ENCODE measurements around the gene POLDIP2.

POLDIP2 gene
- total RNA-seq: 49.4 to 119 reads per million in 2 experiments

DNA sequence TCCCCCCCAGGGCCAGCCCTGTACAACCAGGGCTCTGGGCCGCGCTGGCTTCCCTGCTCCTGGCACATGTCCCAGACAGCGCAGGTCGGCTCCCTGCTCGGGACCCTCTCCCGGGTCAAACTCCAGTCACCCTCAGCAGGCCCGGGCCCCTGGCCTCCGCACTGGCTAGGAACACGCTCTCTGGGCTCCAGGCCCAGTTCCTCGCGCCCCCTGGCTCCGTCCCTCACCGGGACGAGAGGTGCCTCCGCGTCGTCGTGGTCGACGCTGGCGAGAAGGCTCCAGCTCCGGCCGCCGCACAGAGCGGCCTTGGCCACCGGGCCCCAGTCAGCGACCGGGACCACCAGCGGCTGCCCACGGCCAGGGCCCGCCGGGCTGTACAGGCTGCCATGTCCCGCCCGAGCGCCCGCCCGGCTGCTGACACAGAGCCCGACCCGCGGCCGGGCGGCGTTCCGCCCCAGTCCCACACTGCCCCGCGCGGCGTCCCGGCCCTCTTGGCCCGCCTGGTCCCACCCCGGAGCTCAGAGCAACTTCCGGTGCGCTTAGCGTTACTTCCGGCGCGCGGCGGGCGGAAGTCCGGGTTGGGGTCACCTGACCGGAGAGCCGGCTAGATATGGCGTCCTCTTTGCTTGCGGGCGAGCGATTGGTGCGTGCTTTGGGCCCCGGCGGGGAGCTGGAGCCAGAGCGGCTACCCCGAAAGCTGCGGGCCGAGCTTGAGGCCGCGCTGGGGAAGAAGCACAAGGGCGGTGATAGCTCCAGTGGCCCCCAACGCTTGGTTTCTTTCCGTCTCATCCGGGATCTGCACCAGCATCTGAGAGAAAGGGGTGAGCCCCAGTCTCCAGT lies at the start of gene POLDIP2:
Gene POLDIP2 (minus strand): TSS at position 467 of the 840 bp plus-strand sequence. CDS start 79 bp downstream, at position 388.
- peak; percentile 92 for DNase-seq (ENCODE audit: low read depth)

GRCh38 chr17:28406473-28406814 lies 49.1 kb upstream of the POLDIP2 start:
- no peak for DNase-seq (ENCODE audit: low read depth)

DNA sequence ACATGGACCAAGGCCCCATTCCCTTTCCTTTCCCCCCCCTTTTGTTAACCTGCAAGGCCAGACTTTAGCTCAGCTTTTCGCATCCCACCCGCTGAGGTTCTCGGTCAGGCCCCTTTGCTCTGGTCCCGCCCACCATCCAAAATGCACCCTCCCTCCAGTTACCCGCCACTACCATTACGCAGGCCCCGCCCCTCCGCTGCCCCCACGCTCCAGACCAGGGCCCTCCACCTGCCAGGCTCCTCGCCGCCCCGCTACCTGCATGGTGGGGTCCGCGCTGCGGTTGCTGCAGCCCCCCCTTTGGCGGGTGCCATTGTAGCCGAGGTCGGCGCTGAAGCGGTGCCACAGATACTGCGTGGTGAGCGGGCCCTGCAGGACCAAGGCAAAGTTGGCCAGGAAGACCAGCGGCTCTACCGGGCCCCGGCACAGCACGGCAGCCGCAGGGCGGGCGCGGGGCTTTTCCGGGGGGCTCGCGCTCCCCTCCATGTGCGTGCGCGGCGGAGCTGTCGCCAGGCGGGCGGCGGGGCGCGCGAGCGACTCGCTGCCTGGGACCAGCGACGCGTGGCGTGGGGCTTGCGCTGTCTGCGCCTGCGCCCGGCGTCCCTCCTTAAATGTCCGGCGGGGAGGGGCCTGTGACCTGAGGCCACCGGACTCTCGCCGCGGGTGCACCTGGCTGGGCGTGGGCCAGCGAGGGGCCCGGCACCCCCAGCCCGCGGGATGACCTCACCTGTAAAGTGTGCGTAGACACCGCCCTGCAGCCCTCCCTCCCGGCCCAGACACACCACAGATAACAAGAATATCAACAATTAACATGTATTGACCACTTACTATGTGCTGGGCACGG lies 48.5 kb upstream of the POLDIP2 start, which contains the start of gene SLC46A1:
Gene SLC46A1 (minus strand): TSS at position 581 of the 841 bp plus-strand sequence. CDS start 98 bp downstream, at position 483.
- no peak for DNase-seq (ENCODE audit: low read depth)

- DNase-seq (ENCODE audit: low read depth): no peak
Measured at GRCh38 chr17:28404812-28405570, 47.7 kb upstream of the POLDIP2 start.

- no peak for DNase-seq (ENCODE audit: low read depth)
Measured at GRCh38 chr17:28404461-28404811, 47.1 kb upstream of the POLDIP2 start.

DNA sequence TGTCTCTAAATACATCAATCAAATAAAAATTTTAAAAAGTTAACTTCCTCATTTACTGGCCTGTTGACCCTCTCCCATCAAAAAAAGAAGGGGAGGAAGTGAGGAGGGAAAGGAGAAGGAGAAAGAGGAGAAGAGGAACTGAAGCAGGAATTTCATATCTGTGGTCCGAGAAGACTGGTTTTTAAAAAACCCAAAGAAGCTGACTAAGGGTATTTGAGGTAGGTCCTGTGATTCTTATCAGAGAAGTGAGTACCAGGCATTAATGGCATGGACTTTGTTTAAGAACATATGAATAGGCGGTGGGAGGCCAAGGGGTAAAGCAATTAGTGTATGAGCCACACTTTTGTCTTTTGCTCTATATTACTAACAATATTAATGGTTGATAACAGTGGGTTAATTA lies 46.7 kb upstream of the POLDIP2 start:
- no peak for DNase-seq (ENCODE audit: low read depth)

GRCh38 chr17:28402844-28403243 lies 45.5 kb upstream of the POLDIP2 start:
- DNase-seq (ENCODE audit: low read depth): no peak

- DNase-seq (ENCODE audit: low read depth): no peak
Measured at GRCh38 chr17:28402224-28402630, 44.9 kb upstream of the POLDIP2 start.

GRCh38 chr17:28399808-28400207 lies 42.5 kb upstream of the POLDIP2 start:
- no peak for DNase-seq (ENCODE audit: low read depth)

GRCh38 chr17:28398280-28398981 lies 41.1 kb upstream of the POLDIP2 start:
- DNase-seq (ENCODE audit: low read depth): no peak

- no peak for DNase-seq (ENCODE audit: low read depth)
Measured at GRCh38 chr17:28397687-28398279, 40.5 kb upstream of the POLDIP2 start.

DNA sequence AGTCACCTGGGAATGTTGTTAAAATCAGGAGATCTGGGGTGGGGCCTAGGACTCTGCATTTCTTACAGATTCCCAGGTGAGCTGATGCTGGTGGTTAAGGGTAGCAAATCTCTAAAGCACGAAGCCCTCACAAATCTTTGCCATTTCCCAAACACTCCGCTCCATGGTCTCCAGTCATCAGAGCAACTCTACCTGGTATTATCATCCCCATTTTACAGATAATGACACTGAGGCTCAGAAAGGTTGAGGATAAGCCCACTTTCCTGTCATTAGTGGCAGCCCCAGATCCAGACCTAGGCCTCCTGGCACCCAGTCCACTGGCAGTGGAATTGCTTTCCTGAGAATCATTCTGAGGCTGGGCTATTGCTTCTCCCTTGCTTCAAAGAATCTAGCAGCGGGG lies 39.9 kb upstream of the POLDIP2 start:
- no peak for DNase-seq (ENCODE audit: low read depth)

GRCh38 chr17:28396635-28397239 lies 39.4 kb upstream of the POLDIP2 start:
- DNase-seq (ENCODE audit: low read depth): no peak

DNA sequence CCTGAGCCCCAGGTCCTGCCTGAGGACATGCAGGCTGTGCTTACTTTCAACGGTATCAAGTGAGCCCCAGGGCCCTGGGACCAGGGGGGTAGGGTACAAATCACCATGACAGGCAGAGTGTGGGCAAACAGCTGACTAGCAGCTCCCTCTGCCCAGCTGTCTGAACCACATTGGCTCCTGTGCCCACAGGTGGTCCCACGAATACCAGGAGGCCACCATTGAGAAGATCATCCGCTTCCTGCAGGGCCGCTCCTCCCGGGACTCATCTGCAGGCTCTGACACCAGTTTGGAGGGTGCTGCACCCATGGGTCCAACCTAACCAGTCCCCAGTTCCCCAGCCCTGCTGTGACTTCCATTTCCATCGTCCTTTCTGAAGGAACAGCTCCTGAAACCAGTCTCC lies 38.6 kb upstream of the POLDIP2 start:
- DNase-seq (ENCODE audit: low read depth): no peak

DNA sequence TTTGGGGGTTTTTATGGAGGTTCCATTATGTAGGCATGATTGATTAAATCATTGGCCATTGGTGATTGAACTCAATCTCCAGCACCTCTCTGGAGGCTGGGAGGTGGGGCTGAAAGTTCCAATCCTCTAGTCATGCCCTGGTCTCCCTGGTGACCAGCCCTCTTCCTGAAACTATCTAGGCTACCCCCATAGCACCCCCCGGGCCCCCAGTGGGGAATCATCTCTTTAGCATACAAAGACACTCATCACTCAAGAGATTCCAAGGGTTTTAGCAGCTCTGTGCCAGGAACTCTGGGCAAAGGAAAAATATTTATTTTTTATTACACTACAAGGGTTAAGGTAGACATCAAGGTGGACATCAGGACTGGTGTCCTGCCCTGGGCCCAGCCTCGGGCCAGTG lies 38.1 kb upstream of the POLDIP2 start:
- DNase-seq (ENCODE audit: low read depth): no peak

GRCh38 chr17:28394337-28395116 lies 37.2 kb upstream of the POLDIP2 start:
- DNase-seq (ENCODE audit: low read depth): no peak

GRCh38 chr17:28392491-28392890 lies 35.2 kb upstream of the POLDIP2 start:
- no peak for DNase-seq (ENCODE audit: low read depth)

DNA sequence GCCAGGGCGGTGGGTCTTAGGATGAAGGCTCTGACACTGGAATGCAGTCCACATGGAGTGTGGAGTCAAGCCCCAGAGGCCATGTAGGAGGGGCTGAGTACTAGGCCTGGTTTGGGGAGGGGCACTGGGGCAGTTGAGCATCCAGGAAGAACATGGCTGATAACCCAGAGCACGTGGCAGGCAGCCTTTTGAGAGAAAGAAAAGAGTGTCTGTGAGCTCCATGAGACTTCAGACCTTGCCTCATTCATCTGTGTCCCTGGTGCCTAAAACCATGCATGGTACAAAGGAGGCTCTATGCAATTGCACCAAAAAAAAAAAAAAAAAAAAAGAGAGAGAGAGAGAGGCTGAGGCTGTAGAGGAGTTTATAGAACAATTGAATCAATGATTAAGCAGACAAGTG lies 34.1 kb upstream of the POLDIP2 start:
- DNase-seq (ENCODE audit: low read depth): no peak

GRCh38 chr17:28390984-28391383 lies 33.7 kb upstream of the POLDIP2 start:
- no peak for DNase-seq (ENCODE audit: low read depth)

DNA sequence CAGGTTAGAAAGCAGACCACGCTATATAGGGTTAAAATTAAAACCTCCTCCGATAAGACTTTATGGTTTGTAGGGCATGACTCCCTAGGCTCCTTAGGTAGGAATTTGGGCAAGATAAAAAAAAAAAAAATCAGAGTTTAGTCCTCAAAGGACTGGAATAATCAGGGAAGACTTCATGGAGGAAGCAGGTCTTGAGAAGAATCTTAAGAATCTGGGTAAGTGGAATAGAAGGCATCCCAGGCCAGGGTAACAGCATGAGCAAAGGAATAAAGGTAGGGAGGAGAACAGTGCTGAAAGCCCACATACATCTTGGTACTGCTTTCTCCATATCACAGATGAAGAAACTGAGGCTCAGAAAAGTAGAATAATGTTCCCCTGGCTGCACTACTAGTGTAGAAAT lies 33.2 kb upstream of the POLDIP2 start:
- DNase-seq (ENCODE audit: low read depth): no peak

All from T follicular helper cell (primary cell).